ENCODE data around the gene TULP4.
A peak's percentile ranks its signal among the peaks of the same experiment; 100 is the strongest.
"Not testable (repeated sequence)": the region's sequence is repeated elsewhere in the genome, so short reads cannot be mapped to it uniquely, and the experiment has no call there.

TULP4 gene

GRCh38 chr6:158431036-158431435 lies 118.8 kb downstream of the TULP4 start:
- peak; percentile 82 to 94 for DNase-seq

DNA sequence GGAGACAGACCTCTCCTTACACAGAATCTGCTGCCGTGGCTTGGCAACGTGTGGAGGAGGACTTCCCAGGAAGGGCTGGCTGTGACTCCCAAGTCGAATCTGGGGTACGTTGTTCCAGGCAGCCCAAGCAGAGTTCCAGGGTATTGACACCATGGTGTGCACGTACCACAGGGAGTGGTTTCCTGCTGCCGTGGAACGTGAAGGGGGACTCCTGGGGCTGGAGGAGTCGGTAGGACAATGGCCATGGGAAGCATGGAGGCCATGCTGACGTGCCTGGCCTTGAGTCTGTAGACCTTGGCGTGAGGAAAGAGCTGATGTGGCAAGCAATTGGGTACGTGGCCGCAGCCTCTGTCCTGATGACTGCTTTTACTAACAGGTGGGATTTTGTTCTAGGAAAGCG lies 119.3 kb downstream of the TULP4 start:
- DNase-seq: no peak

GRCh38 chr6:158437571-158437970 lies 125.3 kb downstream of the TULP4 start:
- no peak for DNase-seq

DNA sequence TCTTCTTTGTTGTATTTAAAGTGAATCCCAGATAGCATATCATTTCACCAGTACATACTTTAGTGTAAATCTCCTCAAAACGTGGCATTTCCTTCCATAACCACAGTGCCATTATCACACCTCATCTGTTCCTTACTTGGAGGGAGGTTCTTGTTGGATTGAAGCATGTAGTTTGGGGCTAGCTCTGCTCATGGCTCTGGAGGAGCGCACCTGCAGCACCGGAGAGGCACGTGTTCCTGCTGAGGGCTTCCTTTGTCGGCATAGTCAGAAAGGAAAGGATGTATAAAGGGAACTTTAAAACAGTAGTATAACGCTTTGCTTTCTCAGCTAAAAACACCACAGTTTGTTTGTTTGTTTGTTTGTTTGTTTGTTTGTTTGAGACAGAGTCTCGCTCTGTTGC lies 126.0 kb downstream of the TULP4 start:
- DNase-seq: no peak

GRCh38 chr6:158439255-158439654 lies 127.0 kb downstream of the TULP4 start:
- DNase-seq: no peak

GRCh38 chr6:158441716-158442215 lies 129.5 kb downstream of the TULP4 start:
- no peak for DNase-seq

DNA sequence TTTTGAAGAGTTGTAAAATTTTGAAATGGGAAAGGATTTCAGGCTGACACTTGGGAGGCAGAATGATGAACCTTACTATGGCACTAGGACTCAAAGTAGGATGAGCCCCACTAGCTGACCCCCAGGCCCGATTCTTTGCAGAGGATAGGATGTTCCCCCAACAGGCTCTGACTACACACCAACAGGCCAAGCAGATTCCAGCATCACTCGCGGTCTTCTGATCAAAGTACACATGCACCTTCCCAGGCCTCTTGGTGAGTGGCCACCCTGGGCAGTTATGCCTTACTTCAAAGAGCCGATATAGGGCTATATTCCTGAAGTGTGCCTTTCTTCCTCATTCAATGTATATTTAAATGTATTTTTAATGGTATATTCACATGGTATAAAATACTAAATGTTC lies 130.0 kb downstream of the TULP4 start:
- no peak for DNase-seq

- peak in 1 of 2 experiments; percentile 8 for DNase-seq
These were observed 133.3 kb downstream of the TULP4 start for GRCh38 chr6:158445426-158446085.

DNA sequence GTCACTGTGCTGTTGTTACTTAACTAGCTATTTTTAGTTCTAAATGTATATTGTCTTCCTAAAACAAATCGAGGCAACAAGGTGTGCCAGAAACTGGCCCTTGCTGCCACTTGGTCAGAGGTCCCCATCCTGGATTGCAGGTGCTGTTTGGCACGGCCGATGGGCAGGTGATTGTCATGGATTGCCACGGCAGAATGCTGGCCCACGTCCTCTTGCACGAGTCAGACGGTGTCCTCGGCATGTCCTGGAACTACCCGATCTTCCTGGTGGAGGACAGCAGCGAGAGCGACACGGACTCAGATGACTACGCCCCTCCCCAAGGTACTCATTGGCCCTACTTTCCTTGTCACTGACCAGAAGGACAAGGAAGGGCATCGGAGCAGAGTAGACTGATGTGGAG lies 136.6 kb downstream of the TULP4 start:
- no peak for DNase-seq

DNA sequence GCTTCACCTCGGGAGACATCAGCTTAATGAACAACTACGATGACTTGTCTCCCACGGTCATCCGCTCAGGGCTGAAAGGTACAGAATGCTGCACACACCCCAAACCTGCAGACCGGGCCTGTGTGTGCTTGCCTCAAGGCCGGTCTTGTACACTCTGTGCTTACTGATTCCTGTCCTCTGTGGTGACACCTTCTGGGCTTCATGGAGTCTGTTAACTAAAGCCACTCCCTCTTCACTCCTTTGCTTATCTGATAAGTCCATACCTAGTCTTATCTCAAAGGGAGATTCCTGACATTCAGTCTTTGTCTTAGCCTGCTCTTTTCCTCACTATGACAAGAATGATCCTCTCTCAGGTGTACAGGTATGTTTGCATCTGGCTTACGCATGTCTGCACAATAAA lies 139.9 kb downstream of the TULP4 start:
- DNase-seq: no peak

- DNase-seq: peak in 1 of 2 experiments; percentile 18
These were observed 144.9 kb downstream of the TULP4 start for GRCh38 chr6:158457131-158457530.

GRCh38 chr6:158457616-158458278 lies 145.5 kb downstream of the TULP4 start:
- peak; percentile 32 to 70 for DNase-seq

GRCh38 chr6:158459726-158460125 lies 147.5 kb downstream of the TULP4 start:
- DNase-seq: no peak

GRCh38 chr6:158460602-158461169 lies 148.4 kb downstream of the TULP4 start:
- no peak for DNase-seq

- DNase-seq: no peak
These were observed 149.7 kb downstream of the TULP4 start for GRCh38 chr6:158461954-158462353.

GRCh38 chr6:158464483-158464882 lies 152.2 kb downstream of the TULP4 start:
- DNase-seq: no peak

- DNase-seq: no peak
These were observed 153.0 kb downstream of the TULP4 start for GRCh38 chr6:158465257-158465656.

GRCh38 chr6:158465747-158466146 lies 153.5 kb downstream of the TULP4 start:
- no peak for DNase-seq

DNA sequence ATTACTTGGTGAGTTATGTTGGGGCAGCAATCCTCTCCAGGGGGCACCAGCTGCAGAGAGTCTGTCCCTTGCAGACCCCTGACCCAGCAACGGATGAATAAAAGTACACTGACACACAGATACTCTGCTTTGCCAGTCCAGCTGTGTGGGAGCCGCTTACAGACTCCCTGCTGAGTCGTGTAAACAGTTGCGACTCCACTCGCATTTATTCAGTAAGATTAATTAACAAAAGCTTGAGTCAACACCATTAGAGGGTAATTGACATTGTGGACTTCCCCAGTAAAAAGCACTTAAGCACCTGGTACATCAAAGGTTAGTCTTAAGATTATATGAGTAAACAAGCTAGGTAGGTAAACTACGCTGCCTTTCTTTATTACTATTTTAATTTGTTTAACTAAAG lies 155.7 kb downstream of the TULP4 start:
- peak; percentile 21 to 58 for DNase-seq

- DNase-seq: peak; percentile 42 to 72
These were observed 156.4 kb downstream of the TULP4 start for GRCh38 chr6:158468666-158469065.

- DNase-seq: not testable (repeated sequence)
These were observed 157.8 kb downstream of the TULP4 start for GRCh38 chr6:158470023-158470422.

DNA sequence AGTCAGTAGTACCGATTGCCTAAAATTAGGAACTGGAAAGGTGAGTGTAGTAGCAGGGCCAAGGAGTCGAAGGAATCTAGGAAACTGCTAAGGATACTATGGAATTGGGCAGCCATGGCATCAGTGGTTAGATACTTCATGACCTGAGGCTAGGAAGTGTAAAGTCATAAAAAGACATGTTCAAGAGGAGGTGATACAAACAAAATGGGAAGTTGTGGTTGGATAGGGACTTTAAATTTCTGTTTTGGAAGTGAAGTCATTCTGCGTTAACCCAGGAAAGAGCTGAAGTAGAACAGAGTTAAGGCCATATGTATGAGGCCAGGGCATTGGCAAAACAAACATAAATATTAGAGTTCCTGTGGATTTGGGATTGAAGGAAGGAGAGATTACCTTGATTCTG lies 159.1 kb downstream of the TULP4 start:
- no peak for DNase-seq

GRCh38 chr6:158472447-158472846 lies 160.2 kb downstream of the TULP4 start:
- DNase-seq: no peak

GRCh38 chr6:158474961-158475343 lies 162.7 kb downstream of the TULP4 start:
- DNase-seq: no peak

Data from NCI-H524 (cell line).